HG03196 (cell line): ENCODE data around the gene DDHD1.

Source experiments
- ATAC-seq: cut with Tn5 transposase; IDR thresholded peaks from one replicate; pipeline ENCODE4 v1.9.1; 2021; ENCODE audit not compliant: unreplicated experiment

Gene DDHD1

DNA sequence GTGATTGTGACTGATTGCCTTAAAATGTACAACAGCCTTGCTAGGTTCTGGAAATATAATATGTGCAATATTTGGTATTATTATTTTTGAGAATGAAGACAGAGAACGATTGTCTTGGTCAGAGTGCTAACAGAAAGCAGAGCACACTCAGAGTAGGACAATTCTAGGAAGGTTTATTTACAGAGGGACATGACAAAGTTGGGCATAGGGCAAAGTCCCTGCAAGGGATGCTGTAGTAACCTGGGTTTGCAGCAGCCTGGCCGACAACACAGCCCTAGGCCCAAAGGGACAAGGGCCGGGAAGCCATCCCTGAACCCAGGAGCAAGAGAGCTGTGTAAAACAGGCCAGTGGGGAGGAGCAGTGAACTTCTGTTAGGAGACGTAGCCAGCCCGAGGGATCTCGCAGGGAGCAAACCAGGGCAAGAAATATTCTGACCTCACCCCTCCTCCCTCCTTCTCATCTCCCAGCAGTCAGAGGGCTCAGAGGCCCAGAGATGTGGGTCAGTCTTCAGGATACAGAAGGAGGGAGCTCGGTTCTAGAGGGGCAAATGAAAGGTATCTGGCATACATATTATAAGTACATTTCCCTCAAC is 151.2 kb downstream of the DDHD1 start:
- ATAC-seq: no peak

DNA sequence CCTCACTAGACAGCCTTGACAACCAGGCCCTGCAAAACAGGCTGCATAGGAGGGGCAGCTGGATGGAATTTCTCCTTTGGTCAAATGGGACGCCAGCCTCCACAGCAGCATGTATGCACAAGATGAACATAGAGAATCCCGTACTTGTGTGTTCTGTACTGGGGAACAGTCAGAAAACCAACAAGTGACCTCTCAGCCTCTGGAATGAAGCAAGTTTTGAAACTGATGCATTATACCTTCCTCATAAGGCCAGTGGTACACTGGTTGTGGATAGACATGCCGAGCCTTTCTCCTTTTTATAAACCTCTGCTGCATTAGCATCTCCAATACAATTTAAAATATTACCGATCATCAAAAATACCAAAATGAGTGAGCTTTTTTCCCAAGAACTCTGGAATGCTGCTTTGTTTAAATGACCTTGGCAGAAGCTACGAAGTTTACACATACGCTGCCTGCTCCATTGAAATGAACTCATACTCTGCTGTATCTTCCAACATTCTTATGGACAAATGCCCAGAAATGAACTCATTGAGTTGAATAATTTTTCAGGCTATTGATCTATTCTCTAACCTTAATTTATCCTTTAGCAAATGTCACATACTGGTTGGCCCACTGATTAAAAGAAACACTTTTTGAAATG is 154.6 kb downstream of the DDHD1 start:
- no peak for ATAC-seq

DNA sequence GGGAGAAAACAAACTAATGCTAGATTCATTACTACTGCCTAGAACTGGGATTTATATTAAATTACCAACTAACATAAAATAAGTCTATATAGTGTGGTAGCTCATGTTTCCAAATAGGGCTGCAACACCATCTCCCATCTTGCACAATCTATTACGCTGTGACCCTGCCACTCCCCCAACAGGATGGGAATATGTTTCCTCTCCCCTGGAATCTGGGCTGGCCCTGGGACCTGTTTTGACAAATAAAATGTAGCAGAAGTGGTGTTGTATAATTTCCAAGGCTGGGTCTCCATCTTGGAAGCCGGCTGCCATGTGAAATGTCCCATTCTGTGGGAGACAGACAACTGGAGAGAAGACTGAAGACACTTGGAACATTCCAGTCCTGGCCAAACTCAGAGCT is 156.6 kb downstream of the DDHD1 start:
- no peak for ATAC-seq

DNA sequence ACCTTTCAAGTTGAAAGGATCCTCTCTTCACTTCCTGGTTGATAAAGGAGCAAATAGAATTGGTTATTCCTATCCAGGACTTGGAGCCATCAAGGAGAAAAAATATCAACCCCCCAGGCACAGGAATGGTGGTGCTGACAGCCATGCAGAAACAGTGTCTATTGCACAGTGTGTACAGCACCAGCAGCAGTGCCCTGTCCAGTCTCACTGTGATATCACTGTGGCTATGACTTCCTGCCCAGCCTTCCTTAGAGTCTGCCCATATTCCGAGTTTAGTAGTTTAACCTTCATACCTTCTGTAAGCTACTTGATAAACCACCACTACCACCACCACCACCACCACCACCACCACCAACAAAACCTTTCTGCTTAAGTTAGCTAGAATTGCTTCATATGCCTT is 157.1 kb downstream of the DDHD1 start:
- ATAC-seq: no peak

DNA sequence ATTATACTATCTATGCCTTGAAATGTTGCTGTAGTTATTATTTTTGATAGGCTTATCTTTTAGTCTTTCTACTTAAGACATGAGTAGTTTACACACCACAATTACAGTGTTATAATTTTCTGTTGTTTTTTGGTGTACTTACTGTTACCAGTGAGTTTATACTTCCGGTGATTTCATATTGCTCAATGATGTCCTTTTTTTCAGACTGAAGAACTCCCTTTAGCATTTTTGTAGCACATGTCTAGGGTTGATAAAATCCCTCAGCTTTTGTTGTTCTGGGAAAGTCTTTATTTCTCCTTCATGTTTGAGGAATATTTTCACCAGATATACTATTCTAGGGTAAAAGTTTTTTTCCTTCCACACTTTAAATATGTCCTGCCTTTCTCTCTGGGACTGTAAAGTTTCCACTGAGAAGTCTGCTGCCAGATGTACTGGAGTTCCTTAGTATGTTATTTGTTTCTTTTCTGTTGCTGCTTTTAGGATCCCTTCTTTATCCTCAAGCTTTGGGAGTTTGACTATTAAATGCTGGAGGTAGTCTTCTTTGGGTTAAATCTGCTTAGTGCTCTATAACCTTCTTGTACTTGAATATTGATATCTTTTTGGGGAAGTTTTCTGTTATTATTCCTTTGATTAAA is 160.8 kb downstream of the DDHD1 start:
- no peak for ATAC-seq

DNA sequence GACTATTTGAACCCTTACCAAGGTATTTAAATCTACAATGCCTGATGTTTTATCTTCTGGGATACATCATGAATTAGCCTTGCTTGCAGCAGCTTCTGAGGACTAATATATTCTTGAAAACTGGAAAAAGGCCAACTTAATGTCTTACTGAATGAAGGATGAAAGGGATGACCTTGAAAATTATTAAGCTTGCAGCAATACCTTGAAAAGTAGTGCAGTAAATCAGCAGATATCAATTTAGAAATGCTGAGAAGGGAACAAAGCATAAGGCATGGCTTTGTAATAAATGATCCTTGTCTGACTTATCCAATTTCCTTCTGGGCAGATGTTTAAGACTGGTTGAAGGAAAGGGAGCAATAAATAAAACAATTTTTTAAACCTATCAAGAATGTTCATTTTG is 165.0 kb downstream of the DDHD1 start:
- ATAC-seq: no peak

DNA sequence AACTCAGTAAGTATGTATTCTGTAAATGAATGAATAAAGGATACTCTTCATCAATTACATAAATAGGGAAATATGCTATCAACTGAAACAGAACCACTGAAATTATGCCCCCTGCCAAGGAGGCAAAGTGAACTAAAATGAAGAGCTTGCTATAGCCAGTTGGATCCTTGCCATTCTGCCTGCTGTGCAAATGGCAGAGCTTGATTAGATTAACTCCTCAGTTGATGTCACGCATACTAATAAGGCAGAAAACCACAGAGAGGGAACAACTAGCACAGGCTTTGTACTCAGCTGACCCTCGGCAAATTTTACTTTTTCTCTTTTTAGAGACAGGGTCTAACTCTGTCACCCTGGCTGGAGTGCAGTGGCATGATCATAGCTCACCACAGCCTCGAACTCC is 165.6 kb downstream of the DDHD1 start:
- no peak for ATAC-seq

DNA sequence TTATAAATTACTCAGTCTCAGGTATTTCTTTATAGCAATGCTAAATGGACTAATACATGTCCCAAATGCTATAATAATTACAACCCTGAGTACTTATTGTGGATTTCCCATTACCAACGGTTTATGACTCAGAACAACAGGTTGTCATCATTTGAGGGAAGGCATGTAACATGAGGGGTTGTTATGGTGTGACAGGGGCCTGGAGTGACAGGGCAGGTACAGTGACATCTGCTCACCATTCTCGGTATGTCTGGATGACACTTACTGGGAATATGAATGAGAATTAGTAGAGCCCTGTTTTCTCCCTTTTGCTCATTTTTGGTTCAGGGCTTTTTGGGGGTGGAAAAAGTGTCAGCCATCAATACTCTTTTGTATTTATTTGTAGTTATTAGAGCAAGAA is 166.1 kb downstream of the DDHD1 start:
- no peak for ATAC-seq
